GM21723 (cell line): Measurements from ENCODE around the gene LIME1.

Experiments used
- ATAC-seq: cut with Tn5 transposase; IDR thresholded peaks from one replicate; pipeline ENCODE4 v1.9.1; 2021; ENCODE audit warnings: mild to moderate bottlenecking, moderate library complexity; ENCODE audit not compliant: unreplicated experiment

The LIME1 gene

DNA sequence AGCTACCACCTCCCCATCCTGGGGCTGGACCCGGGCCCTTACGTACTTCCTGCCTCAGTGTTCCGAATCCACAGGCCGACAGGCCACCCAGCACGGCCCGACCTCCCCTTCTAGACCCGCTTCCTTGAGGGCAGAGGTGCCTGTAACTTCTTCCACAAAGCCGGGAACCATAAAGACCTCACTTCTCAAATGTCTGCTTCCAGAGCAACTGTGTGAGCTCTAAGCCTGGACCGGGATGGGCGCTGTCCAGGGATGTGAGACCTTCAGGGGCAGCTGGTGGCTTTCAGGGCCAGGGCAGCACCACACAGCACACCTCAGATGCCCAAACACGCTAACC is 12.4 kb downstream of the LIME1 start:
- ATAC-seq = no peak

DNA sequence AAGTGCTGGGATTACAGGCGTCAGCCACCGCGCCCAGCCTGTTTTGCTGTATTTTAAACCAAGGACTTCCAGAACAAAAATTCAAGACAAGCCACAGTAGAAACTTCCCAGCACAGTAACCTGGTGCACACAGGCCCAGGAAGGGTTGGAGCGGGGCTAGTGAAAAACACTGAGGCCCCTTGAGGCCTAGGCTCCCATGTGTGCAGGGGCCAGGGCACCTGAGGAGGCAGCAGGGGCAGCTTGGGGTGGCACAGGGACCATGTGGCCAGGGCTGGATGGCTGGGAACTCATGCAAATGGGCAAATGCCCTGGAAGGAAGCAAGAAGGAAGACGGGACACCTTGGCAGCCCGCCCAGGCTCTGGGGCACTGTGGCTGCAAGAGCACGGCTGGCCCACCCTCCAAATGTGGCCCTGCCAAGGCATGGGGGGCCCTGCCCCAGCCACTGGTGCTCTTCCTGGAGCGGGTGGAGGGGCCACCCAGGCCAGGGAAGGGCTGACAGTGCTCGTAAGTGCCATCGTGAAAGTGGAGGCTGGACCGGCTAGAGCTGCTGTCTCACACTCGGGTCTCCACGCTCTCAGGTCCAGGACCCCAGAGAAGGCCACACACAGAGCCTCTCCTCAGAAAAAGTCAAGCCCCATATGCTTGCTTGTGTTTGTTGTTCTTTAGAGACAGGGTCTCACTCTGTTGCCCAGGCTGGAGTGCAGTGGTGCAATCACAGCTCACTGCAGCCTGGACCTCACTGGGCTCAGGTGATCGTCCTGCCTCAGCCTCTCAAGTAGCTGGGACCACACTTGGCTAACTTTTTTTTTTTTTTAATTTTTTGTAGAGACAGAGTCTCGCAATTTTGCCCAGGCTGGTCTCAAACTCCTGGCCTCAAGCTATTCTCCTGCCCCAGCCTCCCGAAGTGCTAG is 13.4 kb downstream of the LIME1 start:
- no peak for ATAC-seq

DNA sequence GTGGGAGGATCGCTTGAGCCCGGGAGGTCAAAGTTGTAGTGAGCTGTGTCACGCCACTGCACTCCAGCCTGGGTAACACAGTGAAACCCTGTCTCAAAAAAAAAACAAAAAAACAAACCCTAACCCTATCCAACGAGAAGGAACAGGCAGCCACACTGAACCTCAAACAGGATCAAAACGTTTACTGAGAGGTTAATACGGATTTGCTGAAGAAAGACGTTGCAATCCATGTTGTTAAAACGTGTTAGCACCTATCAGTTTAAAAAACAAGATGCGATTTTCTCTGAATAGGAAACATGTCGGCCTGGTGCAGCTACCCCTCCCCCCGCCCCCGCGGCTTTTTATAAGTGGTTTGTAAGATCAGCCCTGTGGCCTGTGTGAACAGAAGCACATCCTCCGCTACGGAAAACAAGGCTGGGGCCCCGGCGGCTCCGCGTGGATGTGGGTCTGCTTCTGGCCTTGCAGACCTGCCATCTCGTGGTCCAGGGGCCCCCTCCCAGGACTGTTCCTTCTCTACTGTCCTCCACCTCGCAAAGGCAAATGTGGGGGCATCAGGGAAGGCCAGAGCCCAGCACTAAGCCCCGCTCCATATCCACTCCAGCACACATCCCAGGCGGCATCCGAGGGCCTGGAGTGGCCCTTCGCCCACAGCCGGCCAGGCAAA is 14.5 kb downstream of the LIME1 start:
- ATAC-seq = no peak

DNA sequence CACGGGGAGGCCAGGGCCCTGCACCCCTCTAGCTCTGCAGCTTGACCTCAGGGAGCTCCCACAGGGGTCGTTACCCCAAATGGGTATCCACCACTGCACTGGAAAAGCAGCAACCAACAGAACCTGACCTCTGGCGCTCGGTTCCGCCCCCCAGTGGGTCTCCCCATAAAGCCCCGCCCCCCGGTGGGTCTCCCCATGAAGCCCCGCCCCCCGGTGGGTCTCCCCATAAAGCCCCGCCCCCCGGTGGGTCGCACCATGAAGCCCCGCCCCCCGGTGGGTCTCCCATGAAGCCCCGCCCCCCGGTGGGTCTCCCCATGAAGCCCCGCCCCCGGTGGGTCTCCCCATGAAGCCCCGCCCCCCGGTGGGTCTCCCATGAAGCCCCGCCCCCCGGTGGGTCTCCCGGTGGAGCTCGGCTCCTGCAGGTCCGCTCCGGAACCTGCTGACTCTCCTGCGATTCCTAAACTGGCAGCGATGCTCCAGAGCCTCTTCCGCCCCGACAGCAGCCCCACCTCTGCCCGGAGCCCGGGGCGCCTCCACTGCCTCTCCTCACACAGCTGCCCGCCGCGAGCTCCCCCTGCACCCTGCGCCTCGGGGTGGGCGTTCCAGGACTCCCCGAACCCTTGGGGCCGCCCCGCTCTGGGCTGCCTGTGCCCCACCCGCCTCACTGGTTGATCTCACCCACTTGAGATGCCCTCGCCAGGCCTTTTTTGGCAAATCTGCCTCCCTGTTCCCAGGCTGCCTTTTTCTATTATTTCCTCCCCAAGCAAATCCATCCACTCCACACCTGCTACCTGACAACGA is 15.2 kb downstream of the LIME1 start:
- ATAC-seq = no peak

DNA sequence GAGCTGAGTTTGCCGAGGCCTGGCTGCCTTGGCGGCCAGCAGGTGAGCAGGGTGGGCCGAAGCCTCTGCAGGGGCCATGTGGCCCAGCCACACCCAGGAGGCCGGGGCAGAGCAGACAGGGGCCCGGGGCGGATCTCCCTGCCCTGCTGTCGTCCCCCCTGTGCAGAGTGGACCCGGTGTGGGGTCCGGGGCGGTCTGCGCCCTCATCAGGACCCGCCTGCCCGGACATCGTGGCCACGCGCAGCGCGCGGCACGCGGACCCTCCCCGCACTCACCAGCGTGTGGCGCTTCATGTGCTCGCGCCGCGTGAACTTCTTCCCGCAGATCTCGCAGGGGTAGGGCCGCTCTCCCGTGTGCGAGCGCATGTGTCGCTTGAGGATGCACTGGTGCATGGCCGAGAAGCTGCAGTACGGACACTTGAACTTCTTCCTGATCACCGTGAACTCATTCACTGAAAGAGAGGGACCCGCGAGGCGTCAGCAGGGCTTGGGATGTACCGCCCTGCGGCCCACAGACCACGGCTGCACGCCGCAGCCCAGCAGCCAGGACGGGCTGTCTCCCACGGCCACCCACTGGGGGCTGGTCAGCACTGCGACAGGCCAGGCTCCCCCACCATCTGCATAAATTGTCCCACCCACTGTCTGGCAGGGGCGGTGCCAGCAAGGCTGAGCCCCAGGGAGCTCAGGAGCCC is 16.1 kb downstream of the LIME1 start:
- ATAC-seq = no peak

DNA sequence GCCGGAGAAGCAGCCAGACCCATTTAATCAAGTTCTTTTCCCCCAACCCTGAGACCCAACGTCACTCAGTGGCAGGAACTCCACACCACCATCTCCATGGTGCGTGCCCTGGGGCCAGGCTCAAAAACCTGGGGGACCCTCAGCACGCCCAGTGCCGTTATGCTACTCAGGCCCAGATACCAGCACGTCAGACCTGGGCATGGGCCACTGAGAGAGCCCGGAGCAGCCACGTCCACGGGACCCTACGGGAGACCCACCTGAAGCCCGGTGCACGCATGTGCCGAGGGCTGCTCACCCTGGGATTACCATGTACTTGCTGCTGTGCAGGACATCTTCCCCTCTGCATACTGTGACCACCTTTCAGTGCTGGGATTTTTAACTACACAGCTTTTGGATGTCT is 16.9 kb downstream of the LIME1 start:
- no peak for ATAC-seq

DNA sequence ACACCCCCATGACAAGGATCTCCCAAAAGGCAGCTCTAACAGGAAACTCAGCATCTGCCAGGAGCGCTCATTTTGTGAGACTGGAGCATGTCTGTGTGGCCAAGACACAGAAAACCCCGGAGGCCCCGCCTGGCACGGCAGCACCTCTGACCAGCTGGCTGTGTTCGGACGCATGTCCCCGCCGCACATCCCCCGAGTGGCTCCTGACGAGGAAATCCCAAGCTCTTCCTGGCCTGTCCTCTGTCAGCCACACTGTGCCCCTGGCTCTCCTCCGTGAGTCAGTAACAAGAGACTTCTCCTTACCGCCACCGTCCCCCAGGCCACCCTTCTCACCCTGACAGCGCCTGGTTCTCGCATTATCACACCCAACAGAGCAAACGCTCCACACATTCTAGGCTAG is 17.5 kb downstream of the LIME1 start:
- ATAC-seq = no peak

DNA sequence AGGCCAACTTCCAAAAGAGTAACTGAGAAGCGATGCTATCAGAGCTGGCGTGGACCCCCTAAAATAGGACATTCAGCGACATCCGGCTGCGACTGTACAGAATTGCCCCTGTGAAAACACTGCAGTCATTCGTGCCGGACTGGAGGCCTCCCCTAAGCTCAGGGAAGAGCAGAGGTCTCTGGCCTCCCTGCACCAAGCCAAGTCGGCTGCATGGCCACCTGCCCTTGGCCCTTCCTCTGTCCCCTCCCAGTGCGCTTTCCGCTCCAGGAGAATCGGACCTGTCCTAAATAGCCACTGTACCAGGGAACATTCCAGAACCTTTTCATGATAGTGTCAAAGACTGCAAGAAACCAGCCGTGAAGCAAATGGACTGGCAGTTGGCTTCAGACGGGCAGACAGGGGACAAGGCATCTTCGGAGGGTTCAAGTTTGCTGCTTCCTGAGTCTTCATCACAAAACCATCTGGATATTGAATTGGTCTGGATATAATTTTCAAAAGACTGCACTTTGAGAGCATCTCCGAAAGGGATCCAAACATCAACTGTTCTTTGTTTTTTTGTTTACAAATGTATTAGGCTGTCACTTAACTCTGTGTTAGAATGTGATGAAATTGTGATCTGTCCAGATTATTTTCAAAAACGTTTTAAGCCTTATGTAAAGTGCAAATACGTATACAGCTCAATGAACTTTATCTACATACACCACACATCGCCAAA is 19.6 kb downstream of the LIME1 start:
- no peak for ATAC-seq

DNA sequence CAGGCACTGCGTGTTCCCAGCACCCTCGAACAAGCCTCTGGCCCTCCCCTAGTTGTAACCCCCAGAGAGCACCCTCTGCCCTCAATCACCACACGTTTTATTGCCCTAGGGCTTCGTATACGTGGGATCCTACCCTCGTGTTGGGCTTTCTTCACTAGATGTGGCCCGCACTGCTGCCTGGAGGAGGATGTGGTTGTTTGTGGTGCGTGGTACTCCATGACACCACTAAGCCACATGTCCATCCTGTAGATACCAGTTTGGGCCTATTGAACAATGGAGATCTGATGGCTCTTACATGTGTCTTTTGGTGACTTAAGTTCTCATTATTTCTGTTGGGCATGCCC is 20.2 kb downstream of the LIME1 start:
- no peak for ATAC-seq

DNA sequence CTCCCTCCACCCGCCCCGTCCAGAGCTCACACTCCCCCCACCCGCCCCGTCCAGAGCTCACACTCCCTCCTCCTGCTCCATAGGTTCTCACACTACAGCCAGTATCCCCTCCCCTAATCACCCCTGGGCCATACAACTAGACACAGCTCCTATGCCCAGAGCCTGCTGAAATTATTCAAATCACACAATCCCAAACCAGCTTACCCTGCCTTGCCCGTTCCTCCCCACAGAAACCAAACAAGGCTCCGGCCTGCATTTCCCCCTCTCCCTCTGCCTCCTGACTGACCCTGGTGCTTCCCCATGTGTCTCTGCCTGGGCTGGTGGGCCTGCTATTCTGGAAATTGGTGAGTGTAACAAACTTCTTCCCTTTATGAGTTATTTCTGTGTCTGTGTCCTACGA is 21.7 kb downstream of the LIME1 start:
- ATAC-seq = no peak

DNA sequence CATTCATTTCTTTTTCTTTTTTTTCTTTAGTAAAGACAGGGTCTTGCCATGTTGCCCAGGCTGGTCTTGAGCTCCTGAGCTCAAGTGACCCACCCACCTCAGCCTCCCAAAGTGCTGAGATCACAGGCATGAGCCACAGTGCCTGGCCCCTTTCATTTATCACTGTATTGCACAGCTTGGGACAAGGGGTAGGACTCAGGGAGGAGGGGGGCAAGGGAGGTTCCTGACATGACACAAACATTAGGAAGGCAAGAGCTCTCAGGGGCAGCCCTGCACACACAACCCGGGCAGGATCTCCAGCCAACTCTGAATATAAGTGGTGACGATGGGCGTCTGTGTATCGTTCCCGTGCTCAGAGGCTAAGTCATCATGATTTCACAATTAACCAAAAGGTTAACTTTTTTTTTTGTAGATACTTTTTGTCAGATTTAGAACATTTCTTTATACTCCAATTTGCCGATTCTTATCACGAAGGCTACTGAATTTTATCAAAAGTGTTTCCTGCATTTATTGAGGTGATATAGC is 23.0 kb downstream of the LIME1 start:
- no peak for ATAC-seq

DNA sequence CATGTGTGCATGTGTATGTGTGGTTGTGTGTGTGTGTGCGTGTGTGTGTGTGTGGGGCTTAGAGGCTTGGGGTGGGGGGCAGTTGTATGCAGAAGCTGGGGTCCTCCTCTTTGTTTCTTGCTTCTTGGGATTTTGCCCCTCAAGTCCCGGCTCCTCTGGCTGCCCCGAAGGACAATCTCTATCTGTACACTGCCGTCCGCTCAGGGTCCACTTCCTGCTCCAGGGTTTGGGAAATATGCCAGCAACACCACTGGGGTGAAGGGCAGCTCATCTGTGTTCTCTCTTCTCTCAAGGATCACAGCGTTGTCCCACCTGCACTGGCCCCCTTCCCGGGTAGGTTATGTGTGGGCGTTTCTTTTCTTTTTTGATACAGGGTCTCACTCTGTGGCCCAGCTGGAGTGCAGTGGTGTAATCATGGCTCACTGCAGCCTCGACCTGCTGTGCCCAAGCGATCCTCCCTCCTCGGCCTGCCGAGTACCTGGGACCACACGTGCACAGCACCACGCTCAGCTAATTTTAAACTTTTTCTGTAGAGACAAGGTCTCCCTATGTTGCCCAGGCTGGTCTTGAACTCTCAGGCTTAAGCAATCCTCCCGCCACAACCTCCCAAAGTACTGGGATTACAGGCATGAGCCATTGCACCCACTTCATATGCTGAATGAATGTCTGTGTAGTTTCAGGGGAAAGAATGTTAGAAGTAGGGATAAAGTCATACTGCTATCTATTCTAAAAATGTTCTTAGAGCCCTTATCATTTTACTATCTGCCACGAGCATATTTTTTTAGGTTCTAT is 28.8 kb downstream of the LIME1 start:
- no peak for ATAC-seq

DNA sequence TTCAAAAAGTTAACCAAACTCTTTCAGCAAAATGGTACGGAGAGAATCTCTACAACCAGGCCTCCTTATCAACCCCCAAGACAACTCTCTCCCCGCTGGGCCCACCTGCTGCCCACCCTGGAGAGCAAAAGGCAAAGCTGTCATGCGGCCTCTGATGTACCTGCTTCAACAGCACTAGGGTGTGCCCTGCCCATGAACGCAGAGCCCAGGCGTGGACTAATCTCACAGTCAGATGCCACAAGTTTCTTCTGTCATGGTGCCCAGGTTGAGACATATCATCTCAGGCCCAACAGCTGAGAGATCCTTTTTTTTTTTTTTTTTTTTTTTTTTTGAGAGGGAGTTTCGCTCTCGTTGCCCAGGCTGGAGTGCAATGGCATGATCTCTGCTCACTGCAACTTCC is 29.4 kb downstream of the LIME1 start:
- ATAC-seq = no peak

DNA sequence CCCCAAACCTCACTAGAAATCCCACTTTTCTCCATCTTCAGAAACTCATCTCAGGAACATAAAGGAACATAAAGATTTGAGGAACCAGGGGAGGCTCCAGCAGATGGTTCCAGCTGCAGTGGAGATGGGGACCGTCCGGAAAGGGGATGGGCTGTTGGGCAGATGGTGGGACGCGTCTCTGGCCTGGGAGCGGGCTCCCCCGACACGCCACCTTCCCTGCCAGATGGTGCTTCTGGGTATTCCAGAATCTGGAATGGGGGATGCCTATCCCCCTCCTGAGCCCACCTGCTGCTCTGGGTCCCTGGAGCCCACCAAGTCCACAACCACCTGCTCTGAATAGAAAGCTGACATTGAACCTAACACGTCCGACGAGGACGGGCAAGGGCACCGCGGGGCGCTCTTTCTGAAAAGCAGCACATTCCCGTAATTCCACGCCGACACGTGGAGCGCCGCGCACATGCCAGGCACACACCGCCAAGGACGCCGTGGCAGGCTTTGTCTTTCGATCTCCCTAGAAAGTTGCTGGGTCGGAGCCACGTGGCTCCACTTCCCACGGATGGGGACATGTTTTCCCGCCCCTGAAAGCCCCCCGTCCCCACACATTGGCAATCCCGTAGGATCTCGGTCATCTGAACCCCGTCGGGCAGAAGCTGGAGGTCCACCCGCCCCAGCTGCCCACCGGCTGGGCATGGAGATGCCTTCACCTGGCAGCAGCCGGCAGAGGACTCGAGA is 30.4 kb downstream of the LIME1 start:
- ATAC-seq = no peak

DNA sequence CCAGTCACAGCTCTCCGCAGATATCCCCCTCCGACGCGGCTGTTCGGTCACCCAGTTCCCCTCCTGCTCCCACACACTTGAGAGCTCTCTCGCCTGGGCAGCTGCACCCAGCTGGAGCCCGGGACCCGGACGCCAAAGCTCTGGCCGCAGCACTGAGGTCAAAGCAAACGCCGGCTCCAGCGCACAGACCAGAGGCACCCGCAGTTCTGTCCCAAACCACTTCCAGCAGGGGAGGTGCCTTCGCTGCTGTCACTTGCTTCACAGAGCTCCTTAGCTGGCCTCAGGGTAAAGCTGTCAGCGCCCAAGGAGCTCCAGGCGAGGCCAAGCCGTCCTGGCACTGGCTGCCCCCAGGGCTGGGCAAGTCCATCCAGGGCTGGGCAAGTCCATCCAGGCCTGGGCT is 31.0 kb downstream of the LIME1 start:
- ATAC-seq = no peak

DNA sequence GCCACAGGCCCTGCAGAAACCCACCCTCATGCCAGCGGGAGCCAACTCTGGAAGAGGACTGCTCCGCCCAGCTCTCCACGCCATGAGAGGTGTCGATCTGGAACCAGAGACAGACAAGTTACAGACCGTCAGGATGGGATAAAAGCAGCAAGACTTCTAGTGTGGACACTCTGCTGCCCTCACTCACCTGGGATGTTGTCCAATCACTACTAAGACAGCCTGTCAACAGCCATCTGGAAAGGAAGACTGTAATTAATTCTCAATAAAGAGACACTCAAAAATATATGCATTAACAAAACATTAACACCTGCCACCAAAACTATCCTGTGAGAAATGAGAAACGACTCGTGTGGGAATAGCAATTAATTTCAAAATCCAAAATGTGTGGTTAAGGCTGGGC is 31.4 kb downstream of the LIME1 start:
- ATAC-seq = no peak

DNA sequence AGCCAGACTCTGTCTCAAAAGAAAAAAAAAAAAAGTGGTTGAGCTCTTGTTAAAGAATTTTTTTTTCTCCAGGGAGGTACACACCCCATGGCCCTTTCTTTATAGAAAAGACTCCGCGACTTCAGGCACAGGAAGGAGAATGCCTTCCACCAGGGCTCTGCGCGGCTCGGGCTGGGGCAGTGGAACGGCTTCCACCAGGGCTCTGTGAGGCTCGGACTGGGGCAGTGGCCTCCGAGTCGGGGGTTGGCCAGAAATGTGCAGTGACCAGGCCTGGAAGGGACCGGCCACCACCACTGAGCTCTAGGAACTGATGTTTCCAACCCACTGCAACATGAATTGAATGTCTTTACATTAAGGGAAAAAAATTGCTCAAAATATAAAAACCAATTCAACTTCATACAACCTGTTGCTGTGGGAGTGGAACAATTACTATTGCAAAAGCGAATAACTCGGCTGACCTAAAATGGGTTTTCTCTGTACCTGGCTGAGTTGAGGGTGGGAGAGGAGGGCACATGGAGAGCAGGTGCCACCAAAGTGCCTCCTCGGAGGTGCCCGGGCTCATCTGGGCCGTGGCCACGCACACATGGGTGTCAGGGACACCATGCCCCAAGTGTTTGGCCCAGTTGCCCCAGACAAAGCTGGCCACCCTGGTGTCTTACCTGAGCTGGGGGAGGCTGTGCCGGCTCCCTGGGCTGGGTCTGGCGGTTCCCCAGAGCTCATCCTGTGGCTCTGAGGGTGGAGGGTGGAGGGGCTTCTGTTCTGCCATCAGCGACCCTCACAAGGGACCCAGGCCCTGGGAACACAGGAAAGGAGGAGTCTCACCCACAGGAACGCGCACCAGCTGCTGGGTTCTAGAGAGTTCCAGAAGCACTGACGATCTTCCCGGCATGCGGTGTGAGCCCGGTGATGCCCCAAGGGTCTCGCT is 32.4 kb downstream of the LIME1 start:
- ATAC-seq = no peak
